ENCODE measurements around the gene DUSP12. TPM values are rescaled to one million over a fixed set of nuclear protein-coding genes. Genes with fewer than 3 reads are reported as not detected.

Gene DUSP12
- 21.6 and 34.3 TPM in 2 replicates for total RNA-seq

GRCh38 chr1:161749509-161750407 lies at the start of gene DUSP12:
TSS of gene DUSP12 (plus strand) at chr1:161749786. CDS start at chr1:161749802, 16 bp downstream.

GRCh38 chr1:161706482-161707347 lies 42.9 kb upstream of the DUSP12 start, which contains the start of gene FCRLA:
TSS of gene FCRLA (plus strand) at chr1:161707229. CDS start at chr1:161707265, 36 bp downstream.

GRCh38 chr1:161720956-161721737 lies 28.4 kb upstream of the DUSP12 start, which contains the start of gene FCRLB:
TSS of gene FCRLB (plus strand) at chr1:161721544. CDS start at chr1:161722673, 1,129 bp downstream.

GRCh38 chr1:161766102-161766981 lies 16.8 kb downstream of the DUSP12 start, which contains the start of gene ATF6:
TSS of gene ATF6 (plus strand) at chr1:161766320. CDS start at chr1:161766361, 41 bp downstream.

Other genes with a start within 250 kb of the DUSP12 start
- gene FCGR2A, start 244.3 kb upstream of the DUSP12 start, total RNA-seq, result 0.72 and 1.4 TPM in 2 replicates
- 0.39 TPM in 1 of 2 replicates, not detected in the other for gene HSPA6, start 225.2 kb upstream of the DUSP12 start, total RNA-seq
- not detected in 2 replicates for gene FCGR3A, start 200.0 kb upstream of the DUSP12 start, total RNA-seq
- not detected in 2 replicates for gene FCGR3B, start 118.6 kb upstream of the DUSP12 start, total RNA-seq
- not detected in 2 replicates for gene FCGR2B, start 86.6 kb upstream of the DUSP12 start, total RNA-seq
- gene FCRLA, start 42.6 kb upstream of the DUSP12 start, total RNA-seq, result 2.1 TPM in 1 of 2 replicates, not detected in the other
- 1.0 and 1.2 TPM in 2 replicates for gene FCRLB, start 28.2 kb upstream of the DUSP12 start, total RNA-seq
- gene ATF6, start 16.5 kb downstream of the DUSP12 start, total RNA-seq, result 16.7 and 23.0 TPM in 2 replicates

All from epithelial cell of alveolus of lung (primary cell).